K562 (cell line): ENCODE results near the gene MT2A. TPM values are rescaled to one million over a fixed set of nuclear protein-coding genes. Genes with fewer than 3 reads are reported as not detected.

Experiments used
- NKRF ChIP-seq: fragments of 450-650 bp; IDR thresholded peaks from 2 replicates; pipeline ENCODE4 v1.6.1; 2016; ENCODE audit warnings: borderline replicate concordance
- RUNX1 ChIP-seq: sonication (generic); IDR thresholded peaks from 2 replicates; pipeline ENCODE4 v1.6.1; 2016; ENCODE audit warnings: antibody characterized with exemption, low read depth
- ZNF277 ChIP-seq: fragments of 250-450 bp; sonication (Bioruptor Pico); IDR thresholded peaks from 2 replicates; pipeline ENCODE4 v1.8.0; 2022; ENCODE audit warnings: inconsistent platforms, mild to moderate bottlenecking, moderate library complexity, borderline replicate concordance
- ZNF280B ChIP-seq: fragments of 250-450 bp; sonication (Bioruptor Pico); IDR thresholded peaks from 2 replicates; pipeline ENCODE4 v1.5.1; 2021; ENCODE audit warnings: mild to moderate bottlenecking
- ZNF592 ChIP-seq: fragments of 450-650 bp; IDR thresholded peaks from 2 replicates; pipeline ENCODE4 v1.6.1; 2017; ENCODE audit warnings: antibody characterized with exemption, mild to moderate bottlenecking
- polyA plus RNA-seq, 8 experiments: library from polyadenylated mRNA; depleted of rRNA in 4 of 8; stranded (reverse) in 5 of 8; unstranded in 3 of 8; fragments of >200 nt; fragmentation: Nextera tagmentation in 2 of 8; fragmentation: Illumina TruSeq in 1 of 8; extraction: Ambion mirVana in 2 of 8; extraction: Trizol in 1 of 8; gene quantifications; 2 replicates each; pipeline versions ENCODE4 v1.2.1 to v1.2.3, GENCODE V29; 2011 to 2014; ENCODE audit warnings: inconsistent platforms in 1 of 8, missing spikeins in 1 of 8
- total RNA-seq, 7 experiments: library from RNA; depleted of rRNA in 6 of 7; stranded (reverse); fragments of >200 nt in 6 of 7; fragmentation: Illumina TruSeq in 2 of 7; extraction: Trizol in 2 of 7; gene quantifications; 2 replicates each; pipeline versions ENCODE4 v1.2.1 to v1.2.3, GENCODE V29; 2011 to 2021; ENCODE audit warnings: low replicate concordance in 1 of 7
- TF ChIP-seq, protein P1 (sequence below), 2 experiments: fragments of 450-650 bp in 1 of 2; sonication (generic) in 1 of 2; formaldehyde crosslinking in 1 of 2; IDR thresholded peaks; 2 replicates each; pipeline versions ENCODE4 v1.7.1 to v1.9.0; 2016 to 2022; ENCODE audit warnings: inconsistent platforms in 1 of 2, mild to moderate bottlenecking in 1 of 2, missing genetic modification reagents in 1 of 2

Gene MT2A
- total and polyA plus RNA-seq, 9 of the 15 experiments (the other 6 are each of a cell fraction or from before 2014, with no cell fraction given) = 2.0 to 16.9 (median 8.5) TPM

- TF ChIP-seq ZNF277 (CRISPR knock-in tag) (no peak), NKRF (no peak), RUNX1 (no peak), ZNF280B (CRISPR knock-in tag) (no peak), ZNF592 (peak; percentile 58)
- TF ChIP-seq, protein P1, sequence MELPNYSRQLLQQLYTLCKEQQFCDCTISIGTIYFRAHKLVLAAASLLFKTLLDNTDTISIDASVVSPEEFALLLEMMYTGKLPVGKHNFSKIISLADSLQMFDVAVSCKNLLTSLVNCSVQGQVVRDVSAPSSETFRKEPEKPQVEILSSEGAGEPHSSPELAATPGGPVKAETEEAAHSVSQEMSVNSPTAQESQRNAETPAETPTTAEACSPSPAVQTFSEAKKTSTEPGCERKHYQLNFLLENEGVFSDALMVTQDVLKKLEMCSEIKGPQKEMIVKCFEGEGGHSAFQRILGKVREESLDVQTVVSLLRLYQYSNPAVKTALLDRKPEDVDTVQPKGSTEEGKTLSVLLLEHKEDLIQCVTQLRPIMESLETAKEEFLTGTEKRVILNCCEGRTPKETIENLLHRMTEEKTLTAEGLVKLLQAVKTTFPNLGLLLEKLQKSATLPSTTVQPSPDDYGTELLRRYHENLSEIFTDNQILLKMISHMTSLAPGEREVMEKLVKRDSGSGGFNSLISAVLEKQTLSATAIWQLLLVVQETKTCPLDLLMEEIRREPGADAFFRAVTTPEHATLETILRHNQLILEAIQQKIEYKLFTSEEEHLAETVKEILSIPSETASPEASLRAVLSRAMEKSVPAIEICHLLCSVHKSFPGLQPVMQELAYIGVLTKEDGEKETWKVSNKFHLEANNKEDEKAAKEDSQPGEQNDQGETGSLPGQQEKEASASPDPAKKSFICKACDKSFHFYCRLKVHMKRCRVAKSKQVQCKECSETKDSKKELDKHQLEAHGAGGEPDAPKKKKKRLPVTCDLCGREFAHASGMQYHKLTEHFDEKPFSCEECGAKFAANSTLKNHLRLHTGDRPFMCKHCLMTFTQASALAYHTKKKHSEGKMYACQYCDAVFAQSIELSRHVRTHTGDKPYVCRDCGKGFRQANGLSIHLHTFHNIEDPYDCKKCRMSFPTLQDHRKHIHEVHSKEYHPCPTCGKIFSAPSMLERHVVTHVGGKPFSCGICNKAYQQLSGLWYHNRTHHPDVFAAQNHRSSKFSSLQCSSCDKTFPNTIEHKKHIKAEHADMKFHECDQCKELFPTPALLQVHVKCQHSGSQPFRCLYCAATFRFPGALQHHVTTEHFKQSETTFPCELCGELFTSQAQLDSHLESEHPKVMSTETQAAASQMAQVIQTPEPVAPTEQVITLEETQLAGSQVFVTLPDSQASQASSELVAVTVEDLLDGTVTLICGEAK (IDR thresholded peaks at IDR 0.05) = peak; percentile 45; the same call in 1 of the 2 replicates
- TF ChIP-seq, protein P1 (CRISPR knock-in tag; IDR thresholded peaks at IDR 0.05) = no peak
Observed at GRCh38 chr16:56608043-56608875, at the start of gene MT2A (continued).
